AG04450 (cell line): ENCODE measurements around the gene GALNT11. TPM values are rescaled to one million over a fixed set of nuclear protein-coding genes. Genes with fewer than 3 reads are reported as not detected.

Experiments
- CTCF ChIA-PET: fragments of 300-600, 350-600 bp; formaldehyde crosslinking; extraction: SDS; loops from one replicate; lab custom pipeline; 2022; ENCODE audit warnings: antibody characterized with exemption, inconsistent platforms; lab: Charles Lee
- POLR2A ChIA-PET: fragments of 350-600 bp; formaldehyde crosslinking; extraction: SDS; loops from one replicate; lab custom pipeline; 2021; ENCODE audit warnings: antibody characterized with exemption, inconsistent platforms; lab: Yijun Ruan, JAX
- DNase-seq: peaks from one replicate; pipeline ENCODE4 v3.0.0-alpha.2; 2011; ENCODE audit warnings: low read depth, low spot score
- H3K27ac ChIP-seq: one replicate; pipeline ENCODE4 v1.5.1; 2012; ENCODE audit warnings: low read depth, low read length, control low read depth
- H3K27me3 ChIP-seq: one replicate; pipeline ENCODE4 v1.6.0; 2012; ENCODE audit warnings: low read length; ENCODE audit not compliant: control insufficient read depth, insufficient read depth
- H3K4me3 ChIP-seq: 2 replicates; pipeline ENCODE4 v1.5.1; 2011; ENCODE audit warnings: mild to moderate bottlenecking, low read depth, low read length, control low read depth
- H3K9me3 ChIP-seq: 2 replicates; pipeline ENCODE4 v1.5.1; 2012; ENCODE audit warnings: low read length; ENCODE audit not compliant: control insufficient read depth, insufficient read depth
- polyA plus RNA-seq: library from polyadenylated mRNA; depleted of rRNA; stranded (reverse); fragments of >200 nt; gene quantifications from 2 replicates; pipeline ENCODE4 v1.2.3, GENCODE V29; 2011
- TF ChIP-seq, protein P1 (sequence below): IDR thresholded peaks from 2 replicates; pipeline ENCODE4 v1.5.1; 2011; ENCODE audit warnings: low read depth, low read length, control low read depth, inconsistent platforms

Gene GALNT11
- polyA plus RNA-seq, 1 experiment, result 37.6 TPM

GRCh38 chr7:152000191-152000590 lies 25.3 kb upstream of the GALNT11 start:
- no peak overlapping the region for H3K4me3 ChIP-seq
- no peaks in the 10 kb centered on the region for H3K9me3 ChIP-seq
- TF ChIP-seq, protein P1, sequence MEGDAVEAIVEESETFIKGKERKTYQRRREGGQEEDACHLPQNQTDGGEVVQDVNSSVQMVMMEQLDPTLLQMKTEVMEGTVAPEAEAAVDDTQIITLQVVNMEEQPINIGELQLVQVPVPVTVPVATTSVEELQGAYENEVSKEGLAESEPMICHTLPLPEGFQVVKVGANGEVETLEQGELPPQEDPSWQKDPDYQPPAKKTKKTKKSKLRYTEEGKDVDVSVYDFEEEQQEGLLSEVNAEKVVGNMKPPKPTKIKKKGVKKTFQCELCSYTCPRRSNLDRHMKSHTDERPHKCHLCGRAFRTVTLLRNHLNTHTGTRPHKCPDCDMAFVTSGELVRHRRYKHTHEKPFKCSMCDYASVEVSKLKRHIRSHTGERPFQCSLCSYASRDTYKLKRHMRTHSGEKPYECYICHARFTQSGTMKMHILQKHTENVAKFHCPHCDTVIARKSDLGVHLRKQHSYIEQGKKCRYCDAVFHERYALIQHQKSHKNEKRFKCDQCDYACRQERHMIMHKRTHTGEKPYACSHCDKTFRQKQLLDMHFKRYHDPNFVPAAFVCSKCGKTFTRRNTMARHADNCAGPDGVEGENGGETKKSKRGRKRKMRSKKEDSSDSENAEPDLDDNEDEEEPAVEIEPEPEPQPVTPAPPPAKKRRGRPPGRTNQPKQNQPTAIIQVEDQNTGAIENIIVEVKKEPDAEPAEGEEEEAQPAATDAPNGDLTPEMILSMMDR, result no peak
- CTCF ChIA-PET, result interaction anchor here (1.0 kb wide), 1 partner anchor 21 kb away, joined by 3 read pairs; no protein-coding TSS in a partner anchor
- no peak for DNase-seq
- no peak overlapping the region for H3K27ac ChIP-seq
- POLR2A ChIA-PET, result no interaction called here
- H3K27me3 ChIP-seq, result peaks cover 3% of the 10 kb centered on the region

GRCh38 chr7:152006336-152006735 lies 19.1 kb upstream of the GALNT11 start:
- H3K27me3 ChIP-seq, result peaks cover 3% of the 10 kb centered on the region
- H3K4me3 ChIP-seq, result no peak overlapping the region
- ChIA-PET CTCF (no interaction called here), POLR2A (interaction anchor here (0.6 kb wide), 1 partner anchor 15 kb away, joined by 8 read pairs; no protein-coding TSS in a partner anchor)
- TF ChIP-seq, protein P1, result no peak
- H3K27ac ChIP-seq, result no peak overlapping the region
- no peaks in the 10 kb centered on the region for H3K9me3 ChIP-seq
- DNase-seq, result no peak

DNA sequence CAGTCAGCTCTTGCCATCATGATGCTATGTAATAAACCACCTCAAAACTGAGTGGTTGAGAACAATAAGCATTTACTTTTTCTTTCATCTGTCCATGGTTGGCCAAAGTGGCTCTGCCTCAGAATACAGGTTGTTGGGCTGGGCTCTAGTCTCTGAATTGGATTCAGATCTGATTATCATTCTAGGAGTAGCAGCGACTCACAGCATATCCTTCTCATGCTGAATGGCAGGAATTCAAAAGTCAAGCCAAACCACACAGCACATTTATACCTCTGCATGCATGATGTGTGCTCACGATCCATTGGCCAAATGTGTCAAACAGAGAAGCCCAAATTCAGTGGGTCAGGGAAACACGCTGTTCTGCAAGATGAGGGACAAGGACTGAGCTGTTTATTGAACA lies 13.6 kb upstream of the GALNT11 start:
- no peak for DNase-seq
- H3K4me3 ChIP-seq, result no peak overlapping the region
- CTCF ChIA-PET, result no interaction called here
- peaks cover 2% of the 10 kb centered on the region for H3K27me3 ChIP-seq
- H3K27ac ChIP-seq, result no peak overlapping the region
- no peaks in the 10 kb centered on the region for H3K9me3 ChIP-seq
- TF ChIP-seq, protein P1, result no peak
- POLR2A ChIA-PET, result no interaction called here

GRCh38 chr7:152013230-152013629 lies 12.2 kb upstream of the GALNT11 start:
- ChIA-PET POLR2A (no interaction called here), CTCF (interaction anchor here (0.7 kb wide), 1 partner anchor 1943 kb away, joined by 3 read pairs; no protein-coding TSS in a partner anchor)
- Histone ChIP-seq H3K9me3 (no peaks in the 10 kb centered on the region), H3K27ac (no peak overlapping the region), H3K27me3 (peaks cover 3% of the 10 kb centered on the region), H3K4me3 (no peak overlapping the region)
- DNase-seq, result no peak
- TF ChIP-seq, protein P1, result no peak

DNA sequence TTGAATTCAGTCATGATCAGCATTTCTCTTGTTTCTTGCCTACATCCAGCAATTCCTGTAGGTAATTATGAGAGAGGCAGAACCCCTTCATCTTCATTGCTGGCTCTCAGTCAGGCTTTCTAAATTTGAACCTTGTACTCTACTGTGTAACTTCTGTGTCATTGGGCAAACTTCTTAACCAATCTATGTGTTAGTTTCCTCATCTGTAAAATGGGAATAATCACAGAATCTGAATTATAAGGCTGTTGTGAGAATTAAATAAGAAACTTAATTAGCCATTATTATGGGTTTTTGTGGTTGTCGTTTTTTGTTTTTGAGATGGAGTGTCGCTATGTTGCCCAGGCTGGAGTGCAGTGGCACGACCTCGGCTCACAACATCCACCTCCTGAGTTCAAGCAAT lies 11.5 kb upstream of the GALNT11 start:
- Histone ChIP-seq H3K27ac (no peak overlapping the region), H3K9me3 (no peaks in the 10 kb centered on the region), H3K27me3 (peaks cover 6% of the 10 kb centered on the region), H3K4me3 (no peak overlapping the region)
- ChIA-PET CTCF (interaction anchor here (0.7 kb wide), 1 partner anchor 1942 kb away, joined by 3 read pairs; no protein-coding TSS in a partner anchor), POLR2A (no interaction called here)
- DNase-seq, result no peak
- TF ChIP-seq, protein P1, result no peak
